ENCODE results near the gene CSHL1. TPM values are rescaled to one million over a fixed set of nuclear protein-coding genes. Genes with fewer than 3 reads are reported as not detected.
"Not testable (repeated sequence)": the region's sequence is repeated elsewhere in the genome, so short reads cannot be mapped to it uniquely, and the experiment has no call there.

The CSHL1 gene
- polyA plus RNA-seq, 3 donors = not detected

DNA sequence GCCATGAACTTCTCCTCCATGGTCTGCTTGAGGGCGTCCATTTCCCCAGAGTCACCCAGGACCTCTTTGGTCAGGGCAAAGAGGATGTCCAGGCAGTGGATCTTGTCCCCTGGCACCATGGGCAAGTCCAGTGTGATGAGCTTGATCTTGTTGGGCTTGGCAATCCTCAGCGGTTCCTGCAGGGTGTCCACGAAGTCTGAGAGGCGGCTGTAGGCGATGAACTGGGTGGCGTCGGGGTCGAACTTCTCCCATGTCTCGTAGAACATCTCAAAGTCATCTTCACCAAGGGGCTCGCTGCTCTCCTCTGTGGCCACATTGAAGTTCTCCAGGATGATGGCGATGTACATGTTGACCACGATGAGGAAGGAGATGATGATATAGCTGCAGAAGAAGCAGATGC is 30.1 kb upstream of the CSHL1 start:
- DNase-seq = no peak

GRCh38 chr17:63940584-63940983 is 29.5 kb upstream of the CSHL1 start:
- DNase-seq = no peak

- no peak for DNase-seq
Measured at GRCh38 chr17:63939884-63940283, 28.8 kb upstream of the CSHL1 start.

- no peak for DNase-seq
Measured at GRCh38 chr17:63939401-63939800, 28.3 kb upstream of the CSHL1 start.

GRCh38 chr17:63937920-63938319 is 26.9 kb upstream of the CSHL1 start:
- no peak for DNase-seq

DNA sequence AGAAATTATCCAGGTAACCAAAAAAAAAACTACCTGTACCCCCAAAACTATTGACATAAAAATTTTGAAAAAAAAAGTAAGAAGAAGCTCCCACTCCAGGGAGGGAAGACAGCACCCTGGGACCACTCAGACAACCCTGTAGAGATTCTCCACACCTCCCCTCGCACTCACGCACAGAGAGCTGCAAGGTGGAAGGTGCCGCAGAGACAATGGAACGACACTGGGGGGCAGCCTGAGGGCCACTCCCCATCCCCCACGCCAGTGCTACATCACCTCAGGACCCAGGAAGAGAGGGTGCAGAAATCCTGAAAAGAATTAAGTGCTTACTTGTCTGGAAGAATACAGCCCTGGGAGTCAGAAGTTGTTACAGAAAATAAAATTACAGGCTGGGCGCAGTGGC is 26.3 kb upstream of the CSHL1 start:
- DNase-seq = no peak

GRCh38 chr17:63934183-63935112 is 23.4 kb upstream of the CSHL1 start:
- no peak for DNase-seq

DNA sequence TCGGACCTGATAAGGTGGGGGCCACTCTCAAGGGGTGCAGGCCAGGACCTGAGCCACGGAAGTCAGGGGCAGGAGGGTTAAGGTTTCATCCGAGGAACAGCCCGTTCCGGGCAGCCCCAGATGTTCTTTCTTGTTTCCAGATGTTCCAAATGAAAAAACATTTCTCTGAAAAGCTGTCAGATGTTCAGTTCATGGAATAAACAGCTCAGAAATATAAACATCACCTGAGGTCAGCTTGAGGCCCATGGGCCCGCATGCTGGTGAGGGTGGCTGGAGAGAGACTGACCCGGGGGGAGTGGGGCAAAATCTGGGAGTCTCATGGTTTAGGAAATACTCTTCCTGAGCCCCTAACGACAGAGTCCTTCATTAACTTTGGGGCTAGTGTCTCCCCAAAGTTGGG is 22.5 kb upstream of the CSHL1 start:
- no peak for DNase-seq

- DNase-seq = no peak
Measured at GRCh38 chr17:63932721-63933120, 21.7 kb upstream of the CSHL1 start.

- DNase-seq = no peak
Measured at GRCh38 chr17:63931981-63932561, 21.0 kb upstream of the CSHL1 start, which contains the start of gene CD79B. TSS of gene CD79B (minus strand) at chr17:63932331. CDS start at chr17:63932261, 70 bp downstream.

- no peak for DNase-seq
Measured at GRCh38 chr17:63930951-63931575, 20.0 kb upstream of the CSHL1 start.

DNA sequence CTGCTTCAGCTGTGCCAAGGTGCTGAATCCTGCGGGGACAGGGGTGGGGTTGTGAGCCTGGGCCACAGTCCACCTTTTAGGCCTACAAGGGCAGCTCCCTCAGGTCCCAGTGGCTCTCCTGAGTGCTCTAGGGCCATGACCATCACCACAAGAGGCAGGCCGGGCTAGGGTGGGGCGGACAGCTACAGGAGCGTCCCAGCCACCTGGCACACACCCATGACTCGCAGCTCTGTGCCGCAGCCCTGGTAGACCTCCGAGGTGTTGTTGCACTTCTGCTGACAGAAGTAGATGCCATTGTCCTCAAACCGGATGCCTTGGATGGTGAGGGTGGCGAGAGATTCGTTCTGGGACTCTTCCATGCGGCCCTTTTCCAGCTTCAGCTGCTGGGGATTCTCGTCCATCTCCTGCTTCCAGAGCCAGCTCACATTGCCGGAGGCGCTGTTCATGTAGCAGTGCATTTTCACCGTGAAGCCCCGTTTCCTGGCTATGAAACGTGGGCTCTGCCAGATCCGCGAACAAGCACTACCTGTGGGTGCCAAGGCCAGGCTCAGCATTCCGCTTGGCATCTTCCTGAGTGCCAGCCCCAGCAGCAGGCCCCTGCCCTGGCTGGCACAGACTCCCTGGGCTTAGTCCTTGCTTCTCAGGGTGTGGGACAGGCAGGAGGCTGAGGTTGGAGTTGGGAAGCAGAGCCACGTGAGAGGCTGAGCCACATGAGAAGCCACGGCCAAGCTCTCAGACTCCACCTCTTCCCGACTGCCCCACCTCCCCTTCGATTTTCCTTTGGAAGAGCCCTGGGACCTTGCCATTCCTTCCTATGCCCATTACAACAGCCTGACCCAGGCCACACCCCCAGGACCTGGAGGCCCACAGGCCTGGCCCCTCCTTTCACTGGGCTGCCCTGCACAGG is 19.1 kb upstream of the CSHL1 start:
- DNase-seq = no peak

GRCh38 chr17:63928966-63929695 is 18.1 kb upstream of the CSHL1 start:
- DNase-seq = no peak

- no peak for DNase-seq
Measured at GRCh38 chr17:63928172-63928666, 17.2 kb upstream of the CSHL1 start.

- DNase-seq = no peak
Measured at GRCh38 chr17:63927464-63928171, 16.6 kb upstream of the CSHL1 start.

- no peak for DNase-seq
Measured at GRCh38 chr17:63926164-63926563, 15.1 kb upstream of the CSHL1 start.

GRCh38 chr17:63925615-63926014 is 14.6 kb upstream of the CSHL1 start:
- no peak for DNase-seq

GRCh38 chr17:63922402-63922801 is 11.3 kb upstream of the CSHL1 start:
- DNase-seq = not testable (repeated sequence)

DNA sequence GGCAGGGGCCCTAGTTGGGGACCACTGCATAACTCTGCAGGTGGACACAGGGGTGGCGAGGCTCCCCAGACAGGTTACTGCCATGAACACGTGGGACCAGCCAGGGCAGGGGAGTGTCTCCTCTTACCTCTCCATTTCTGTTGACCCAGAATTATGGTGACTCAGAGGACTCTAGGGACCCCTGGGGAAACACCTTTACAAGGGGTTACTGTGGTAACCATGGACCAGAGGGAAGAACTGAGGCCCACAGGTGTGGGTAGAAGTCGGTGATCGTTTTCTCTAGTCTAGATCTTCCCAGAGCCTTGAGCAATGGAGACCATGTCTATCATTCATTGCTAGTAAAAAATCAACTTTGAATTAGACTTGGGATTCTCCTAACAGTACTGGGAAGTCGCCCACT is 9.7 kb upstream of the CSHL1 start:
- not testable (repeated sequence) for DNase-seq

- DNase-seq = not testable (repeated sequence)
Measured at GRCh38 chr17:63920050-63920449, 9.0 kb upstream of the CSHL1 start.
